Measurements from ENCODE around the gene DNAH14.

DNA sequence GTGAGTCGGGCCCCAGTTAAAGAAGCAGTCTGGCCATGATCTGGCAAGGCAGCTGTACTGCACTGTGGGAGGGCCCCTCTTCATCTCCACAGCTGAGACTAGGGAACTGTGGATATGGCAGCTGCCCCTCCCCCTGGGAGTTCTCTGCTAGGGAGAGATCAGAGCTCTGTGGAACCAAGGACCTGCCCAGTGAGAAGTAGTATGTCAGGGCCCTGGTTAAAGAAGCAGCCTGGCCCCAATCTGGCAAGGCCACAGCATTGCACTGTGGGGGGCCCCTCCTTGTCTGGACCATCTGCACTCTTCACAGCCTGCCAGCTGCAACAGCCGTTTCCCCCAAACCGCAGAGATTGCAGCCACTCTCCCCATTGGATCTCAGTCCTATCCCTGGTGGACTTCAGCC lies 208.5 kb downstream of the DNAH14 start:
- TF ChIP-seq POLR2A (IDR thresholded peaks at IDR 0.05): no peak
- TF ChIP-seq, protein P1, sequence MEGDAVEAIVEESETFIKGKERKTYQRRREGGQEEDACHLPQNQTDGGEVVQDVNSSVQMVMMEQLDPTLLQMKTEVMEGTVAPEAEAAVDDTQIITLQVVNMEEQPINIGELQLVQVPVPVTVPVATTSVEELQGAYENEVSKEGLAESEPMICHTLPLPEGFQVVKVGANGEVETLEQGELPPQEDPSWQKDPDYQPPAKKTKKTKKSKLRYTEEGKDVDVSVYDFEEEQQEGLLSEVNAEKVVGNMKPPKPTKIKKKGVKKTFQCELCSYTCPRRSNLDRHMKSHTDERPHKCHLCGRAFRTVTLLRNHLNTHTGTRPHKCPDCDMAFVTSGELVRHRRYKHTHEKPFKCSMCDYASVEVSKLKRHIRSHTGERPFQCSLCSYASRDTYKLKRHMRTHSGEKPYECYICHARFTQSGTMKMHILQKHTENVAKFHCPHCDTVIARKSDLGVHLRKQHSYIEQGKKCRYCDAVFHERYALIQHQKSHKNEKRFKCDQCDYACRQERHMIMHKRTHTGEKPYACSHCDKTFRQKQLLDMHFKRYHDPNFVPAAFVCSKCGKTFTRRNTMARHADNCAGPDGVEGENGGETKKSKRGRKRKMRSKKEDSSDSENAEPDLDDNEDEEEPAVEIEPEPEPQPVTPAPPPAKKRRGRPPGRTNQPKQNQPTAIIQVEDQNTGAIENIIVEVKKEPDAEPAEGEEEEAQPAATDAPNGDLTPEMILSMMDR (IDR thresholded peaks at IDR 0.05 in 4 of 5, conservative IDR thresholded peaks at IDR 0.05 in 1 of 5): no peak
